Parathyroid adenoma (tissue), 2 donors: ENCODE measurements around the gene PVALEF.
"Not testable (repeated sequence)": the region's sequence is repeated elsewhere in the genome, so short reads cannot be mapped to it uniquely, and the experiment has no call there.

Experiments
- H2AFZ ChIP-seq: fragments of 300-600 bp; sonication (generic); one replicate; pipeline ENCODE4 v1.7.0; 2017; ENCODE audit warnings: antibody characterized with exemption, mild to moderate bottlenecking
- H3K27ac ChIP-seq: fragments of 300-600 bp; sonication (generic); one replicate; pipeline ENCODE4 v1.7.0; 2017
- H3K27me3 ChIP-seq: fragments of 300-600 bp; sonication (generic); one replicate; pipeline ENCODE4 v1.7.0; 2017; ENCODE audit warnings: low read length; ENCODE audit not compliant: control insufficient read depth, insufficient read depth
- H3K36me3 ChIP-seq: fragments of 300-600 bp; sonication (generic); one replicate; pipeline ENCODE4 v1.7.0; 2017; ENCODE audit warnings: low read length; ENCODE audit not compliant: control insufficient read depth, insufficient read depth
- H3K4me1 ChIP-seq: fragments of 300-600 bp; sonication (generic); one replicate; pipeline ENCODE4 v1.7.0; 2017; ENCODE audit warnings: control low read depth
- H3K4me2 ChIP-seq: fragments of 300-600 bp; sonication (generic); one replicate; pipeline ENCODE4 v1.7.0; 2017; ENCODE audit warnings: low read length
- H3K4me3 ChIP-seq: fragments of 300-600 bp; sonication (generic); one replicate; pipeline ENCODE4 v1.7.0; 2017; ENCODE audit warnings: low read depth, low read length
- H3K79me2 ChIP-seq: fragments of 300-600 bp; sonication (generic); one replicate; pipeline ENCODE4 v1.7.0; 2017; ENCODE audit warnings: control low read depth
- H3K9ac ChIP-seq: fragments of 300-600 bp; sonication (generic); one replicate; pipeline ENCODE4 v1.7.0; 2017; ENCODE audit warnings: mild to moderate bottlenecking
- H3K9me3 ChIP-seq: fragments of 300-600 bp; sonication (generic); one replicate; pipeline ENCODE4 v1.7.0; 2017; ENCODE audit warnings: low read length; ENCODE audit not compliant: control insufficient read depth
- TF ChIP-seq, protein P1 (sequence below): fragments of 300-600 bp; sonication (generic); IDR thresholded peaks from one replicate; pipeline ENCODE4 v1.7.0; 2017; ENCODE audit warnings: antibody characterized with exemption, mild to moderate bottlenecking
- donor health status: primary hyperparathyroidism.

PVALEF gene

DNA sequence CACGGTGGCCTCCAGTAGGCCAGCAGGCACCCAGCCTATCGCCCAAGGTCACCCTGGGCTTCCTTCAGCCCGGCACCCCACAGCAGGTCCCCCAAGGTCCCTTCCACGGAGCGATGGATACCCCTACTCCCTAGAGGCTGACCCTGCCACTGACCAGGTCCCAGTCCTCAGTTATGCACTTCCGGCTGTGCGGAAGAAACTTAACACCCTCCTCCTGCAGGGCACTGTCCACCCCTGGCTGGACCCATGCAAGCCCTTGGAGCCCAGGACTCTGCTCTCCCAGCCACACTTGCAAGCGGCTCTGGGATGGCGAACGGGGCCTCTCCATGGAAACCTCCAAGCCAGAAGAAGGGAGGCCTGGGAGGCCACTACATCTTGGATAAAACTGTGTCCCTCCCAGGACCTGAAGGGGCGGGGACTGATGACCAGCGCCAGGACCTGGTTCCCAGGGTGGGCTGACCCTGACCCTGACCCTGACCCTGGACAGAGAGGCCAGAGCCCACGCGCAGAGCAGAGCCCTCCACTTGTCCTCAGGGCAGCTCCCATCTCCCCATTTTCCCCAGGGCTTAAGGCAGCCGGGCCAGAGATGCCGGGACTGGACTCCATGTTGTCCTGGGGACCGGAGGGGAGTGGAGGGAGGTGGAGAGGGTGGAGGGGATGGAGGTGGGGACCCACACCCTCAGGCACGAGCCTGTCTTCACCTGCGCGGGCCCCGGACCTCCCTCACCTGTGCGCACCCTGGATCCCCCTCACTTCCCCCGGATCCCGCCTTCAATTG is 56.7 kb downstream of the PVALEF start:
- no peaks in the 10 kb centered on the region for H3K36me3 ChIP-seq
- H3K9me3 ChIP-seq: no peaks in the 10 kb centered on the region
- peaks cover 4% of the 10 kb centered on the region for H3K4me1 ChIP-seq
- peak overlapping the region; percentile 80 for H2AFZ ChIP-seq
- H3K4me3 ChIP-seq: peak overlapping the region; percentile 80
- H3K27ac ChIP-seq: no peak overlapping the region
- peaks cover 11% of the 10 kb centered on the region for H3K79me2 ChIP-seq
- TF ChIP-seq, protein P1, sequence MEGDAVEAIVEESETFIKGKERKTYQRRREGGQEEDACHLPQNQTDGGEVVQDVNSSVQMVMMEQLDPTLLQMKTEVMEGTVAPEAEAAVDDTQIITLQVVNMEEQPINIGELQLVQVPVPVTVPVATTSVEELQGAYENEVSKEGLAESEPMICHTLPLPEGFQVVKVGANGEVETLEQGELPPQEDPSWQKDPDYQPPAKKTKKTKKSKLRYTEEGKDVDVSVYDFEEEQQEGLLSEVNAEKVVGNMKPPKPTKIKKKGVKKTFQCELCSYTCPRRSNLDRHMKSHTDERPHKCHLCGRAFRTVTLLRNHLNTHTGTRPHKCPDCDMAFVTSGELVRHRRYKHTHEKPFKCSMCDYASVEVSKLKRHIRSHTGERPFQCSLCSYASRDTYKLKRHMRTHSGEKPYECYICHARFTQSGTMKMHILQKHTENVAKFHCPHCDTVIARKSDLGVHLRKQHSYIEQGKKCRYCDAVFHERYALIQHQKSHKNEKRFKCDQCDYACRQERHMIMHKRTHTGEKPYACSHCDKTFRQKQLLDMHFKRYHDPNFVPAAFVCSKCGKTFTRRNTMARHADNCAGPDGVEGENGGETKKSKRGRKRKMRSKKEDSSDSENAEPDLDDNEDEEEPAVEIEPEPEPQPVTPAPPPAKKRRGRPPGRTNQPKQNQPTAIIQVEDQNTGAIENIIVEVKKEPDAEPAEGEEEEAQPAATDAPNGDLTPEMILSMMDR: no peak
- peak overlapping the region; percentile 95 for H3K4me2 ChIP-seq
- peak overlapping the region; percentile 53 for H3K9ac ChIP-seq
- H3K27me3 ChIP-seq: no peaks in the 10 kb centered on the region

DNA sequence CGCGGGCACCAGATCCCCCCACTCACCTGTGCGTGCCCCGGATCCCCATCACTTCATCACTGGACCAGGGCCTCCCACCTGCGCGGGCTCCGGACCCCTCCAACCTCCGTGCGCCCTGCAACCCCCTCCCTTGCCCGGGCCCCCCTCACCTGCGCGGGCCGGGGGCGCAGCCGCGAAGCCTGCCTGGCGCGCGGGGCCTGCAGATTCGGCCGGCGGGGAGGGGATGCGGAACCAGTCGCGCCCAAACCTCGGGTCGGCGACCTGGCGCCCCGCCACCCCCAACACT is 57.3 kb downstream of the PVALEF start:
- Histone ChIP-seq H3K27ac (no peak overlapping the region), H3K4me1 (peaks cover 4% of the 10 kb centered on the region)

DNA sequence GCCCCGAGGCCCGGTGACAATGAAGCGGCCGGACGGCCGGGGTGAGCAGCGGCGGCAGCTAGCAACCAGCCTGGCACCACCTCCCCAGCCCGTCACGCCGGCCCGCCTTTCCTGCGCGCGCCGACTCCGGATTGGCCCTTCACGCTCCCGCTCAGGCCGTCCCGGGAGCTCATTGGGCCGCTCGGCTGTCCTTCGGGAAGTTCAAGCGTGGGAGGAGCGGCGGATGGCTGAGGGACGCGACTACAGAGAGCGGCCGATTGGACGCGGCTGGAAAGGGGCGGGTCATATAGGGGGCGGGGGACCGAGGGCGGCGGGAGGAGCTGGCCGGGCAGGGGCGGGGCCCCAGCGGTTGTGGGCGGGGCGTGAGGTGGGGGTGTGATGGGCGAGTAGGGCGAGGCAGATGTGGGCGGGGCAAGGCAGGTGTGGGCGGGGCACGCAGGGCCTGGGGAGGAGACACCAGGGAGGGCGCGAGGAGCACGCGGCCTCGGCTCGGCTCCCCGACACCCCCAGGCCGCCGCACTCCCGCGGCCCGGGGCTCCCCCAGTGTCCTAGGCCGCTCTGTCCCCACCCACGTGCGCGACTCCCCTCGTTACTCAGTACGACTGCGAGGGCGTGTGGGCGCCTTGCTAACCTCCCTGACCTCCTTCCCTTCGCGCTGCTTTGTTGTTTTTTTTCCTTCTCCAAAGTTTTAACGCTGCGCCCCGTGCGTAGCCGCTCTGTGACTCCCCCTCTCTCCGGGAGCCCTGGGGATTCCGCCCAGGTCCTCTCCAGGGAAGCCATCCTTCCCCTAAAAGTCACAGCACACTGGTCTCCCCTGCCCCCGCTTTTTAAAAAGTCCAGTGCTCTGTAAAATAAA is 57.8 kb downstream of the PVALEF start, which contains the start of gene CEP131:
CEP131 (minus strand) TSS at position 60 of the 856 bp plus-strand sequence. CDS start 2,909 bp downstream, outside the sequence.
- Histone ChIP-seq H2AFZ (peak within 1 kb of the TSS; percentile 96), H3K27me3 (no peaks in the 10 kb centered on the region)
- TF ChIP-seq, protein P1: no peak

More for the DNA sequence above, 57.3 kb downstream of the PVALEF start:
- TF ChIP-seq, protein P1: no peak
- Histone ChIP-seq H3K9me3 (no peaks in the 10 kb centered on the region), H3K27me3 (no peaks in the 10 kb centered on the region), H3K36me3 (no peaks in the 10 kb centered on the region), H3K4me2 (peak overlapping the region; percentile 95), H3K4me3 (peak overlapping the region; percentile 80), H2AFZ (peak overlapping the region; percentile 80), H3K79me2 (peaks cover 11% of the 10 kb centered on the region), H3K9ac (peak overlapping the region; percentile 53)

DNA sequence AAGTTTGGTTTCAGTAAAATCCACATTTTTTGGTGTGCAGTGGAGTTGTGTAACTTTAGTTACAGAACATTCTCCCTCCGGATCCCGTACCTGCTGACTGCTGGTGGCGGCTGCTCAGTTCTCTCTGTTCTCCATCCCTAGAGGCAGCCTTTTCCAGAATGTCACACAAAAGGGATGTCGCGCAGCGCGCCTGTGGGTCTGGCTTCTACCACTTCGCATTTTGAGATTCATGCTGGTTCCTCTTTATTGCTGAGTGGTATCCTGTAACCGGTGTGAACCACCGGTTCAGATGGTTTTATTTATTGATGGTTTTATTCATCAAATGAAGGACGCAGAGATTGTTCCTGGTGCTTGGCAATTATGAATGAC is 58.4 kb downstream of the PVALEF start:
- peak overlapping the region; percentile 41 for H3K4me3 ChIP-seq
- H3K4me2 ChIP-seq: peak overlapping the region; percentile 68
- H3K36me3 ChIP-seq: no peaks in the 10 kb centered on the region
- H3K27ac ChIP-seq: no peak overlapping the region
- peaks cover 4% of the 10 kb centered on the region for H3K4me1 ChIP-seq
- TF ChIP-seq, protein P1: no peak
- H3K79me2 ChIP-seq: peaks cover 11% of the 10 kb centered on the region
- H2AFZ ChIP-seq: peak overlapping the region; percentile 96
- no peaks in the 10 kb centered on the region for H3K27me3 ChIP-seq
- no peak overlapping the region for H3K9ac ChIP-seq
- no peaks in the 10 kb centered on the region for H3K9me3 ChIP-seq

More for the DNA sequence above, 57.8 kb downstream of the PVALEF start, which contains the start of gene CEP131:
- H3K27ac ChIP-seq: peak within 1 kb of the TSS; percentile 16
- H3K4me3 ChIP-seq: peak within 1 kb of the TSS; percentile 80
- peaks cover 11% of the 10 kb centered on the region for H3K79me2 ChIP-seq
- H3K4me2 ChIP-seq: peak within 1 kb of the TSS; percentile 95
- H3K36me3 ChIP-seq: no peaks in the 10 kb centered on the region
- H3K9me3 ChIP-seq: no peaks in the 10 kb centered on the region
- H3K9ac ChIP-seq: peak within 1 kb of the TSS; percentile 53
- H3K4me1 ChIP-seq: peaks cover 4% of the 10 kb centered on the region

DNA sequence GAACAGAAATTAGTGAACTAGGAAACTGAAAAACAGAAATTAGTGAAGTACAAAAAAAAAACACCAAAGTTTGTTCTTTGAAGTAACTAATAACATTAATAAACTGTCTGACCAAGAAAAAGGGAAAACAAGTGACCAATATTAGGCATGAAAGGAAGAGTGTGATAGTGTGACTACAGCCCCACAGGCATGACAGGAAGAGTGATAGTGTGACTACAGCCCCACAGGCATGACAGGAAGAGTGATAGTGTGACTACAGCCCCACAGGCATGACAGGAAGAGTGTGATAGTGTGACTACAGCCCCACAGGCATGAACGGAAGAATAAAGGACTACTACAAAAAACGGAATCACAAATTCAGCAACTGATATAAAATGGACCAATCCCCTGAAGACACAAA is 62.3 kb downstream of the PVALEF start:
- H3K4me2 ChIP-seq, H3K36me3 ChIP-seq, H3K79me2 ChIP-seq, H3K9ac ChIP-seq, H3K4me3 ChIP-seq, H3K27ac ChIP-seq, H2AFZ ChIP-seq, H3K4me1 ChIP-seq, H3K9me3 ChIP-seq, H3K27me3 ChIP-seq: not testable (repeated sequence)
